HCT116 (cell line): ENCODE results near the gene PTHLH. TPM values are rescaled to one million over a fixed set of nuclear protein-coding genes. Genes with fewer than 3 reads are reported as not detected.

Experiments used
- ATAC-seq: fragments of 200-7000 bp; cut with Tn5 transposase; 2 replicates; pipeline ENCODE4 v1.9.1; 2020; ENCODE audit warnings: mild to moderate bottlenecking, moderate library complexity
- BruUV-seq: library from RNA; stranded (reverse); fragments of 400-500 nt; replicated peaks from 2 replicates; lab custom pipeline; 2021; lab: Mats Ljungman, UMichigan
- CTCF ChIA-PET: fragments of 300-600 bp; sonication (Branson Sonifier 250); formaldehyde crosslinking; loops from one replicate; lab custom pipeline; 2021; ENCODE audit warnings: antibody characterized with exemption; lab: Charles Lee
- POLR2A ChIA-PET: fragments of 300-600, 350-600 bp; sonication (Branson Sonifier 250); formaldehyde crosslinking; loops from one replicate; lab custom pipeline; 2021; ENCODE audit warnings: antibody characterized with exemption; lab: Charles Lee
- RAD21 ChIA-PET, 2 experiments: fragments of 300-600 bp; sonication (Branson Sonifier 250); formaldehyde crosslinking; loops; one replicate each; lab custom pipeline; 2023; ENCODE audit warnings: low total read pairs in 2 of 2; ENCODE audit not compliant: uncharacterized antibody in 2 of 2, unreplicated experiment in 2 of 2, low non-redundant PET in 1 of 2; lab: Charles Lee
- DNase-seq: peaks from one replicate; pipeline ENCODE4 v3.0.0-alpha.2; 2010; ENCODE audit warnings: low read depth, low spot score
- H2AFZ ChIP-seq: fragments of 200-600 bp; shearing (Covaris generic), sonication (generic); 2 replicates; pipeline ENCODE4 v1.6.1; 2017; ENCODE audit warnings: low read depth, mixed run types, mixed read lengths, antibody characterized with exemption, low read length; ENCODE audit not compliant: poor library complexity, severe bottlenecking
- H3K27ac ChIP-seq: 2 replicates; pipeline ENCODE4 v1.5.1; 2012; ENCODE audit warnings: low read depth, low read length
- H3K27me3 ChIP-seq: fragments of 200-600 bp; sonication (generic); 2 replicates; pipeline ENCODE4 v1.6.1; 2016; ENCODE audit warnings: mixed run types, low read length, mixed read lengths; ENCODE audit not compliant: insufficient read depth
- H3K36me3 ChIP-seq, 2 experiments: fragments of 200-500 bp in 1 of 2; fragments of 200-600 bp in 1 of 2; sonication (Bioruptor generic) in 1 of 2; sonication (generic) in 1 of 2; 2 replicates each; pipeline versions ENCODE4 v1.5.1 to v1.6.1; 2014 to 2016; ENCODE audit warnings: low read length in 2 of 2, inconsistent platforms in 1 of 2, mixed read lengths in 1 of 2, mixed run types in 1 of 2; ENCODE audit not compliant: insufficient read depth in 2 of 2, control insufficient read depth in 1 of 2
- H3K4me1 ChIP-seq, 2 experiments: fragments of 200-600 bp in 1 of 2; sonication (generic) in 1 of 2; 2 replicates each; pipeline versions ENCODE4 v1.5.1 to v1.6.1; 2012 to 2017; ENCODE audit warnings: low read length in 2 of 2, inconsistent platforms in 1 of 2, mild to moderate bottlenecking in 1 of 2, mixed read lengths in 1 of 2, mixed run types in 1 of 2, moderate library complexity in 1 of 2; ENCODE audit not compliant: insufficient read depth in 2 of 2, control insufficient read depth in 1 of 2
- H3K4me2 ChIP-seq: fragments of 200-600 bp; sonication (generic); 2 replicates; pipeline ENCODE4 v1.6.1; 2017; ENCODE audit warnings: mixed run types, low read length, mixed read lengths
- H3K4me3 ChIP-seq, 2 experiments: fragments of 200-600 bp in 1 of 2; sonication (generic) in 1 of 2; replicated peaks in 1 of 2; 2 replicates each; pipeline ENCODE4 v1.5.1; 2011 to 2016; ENCODE audit warnings: low read length in 2 of 2, control low read depth in 1 of 2, low read depth in 1 of 2, mild to moderate bottlenecking in 1 of 2, mixed read lengths in 1 of 2, mixed run types in 1 of 2
- H3K79me2 ChIP-seq: fragments of 200-600 bp; sonication (generic); 2 replicates; pipeline ENCODE4 v1.6.1; 2017; ENCODE audit warnings: mild to moderate bottlenecking, mixed run types, low read length, moderate library complexity, mixed read lengths; ENCODE audit not compliant: insufficient read depth
- H3K9ac ChIP-seq: fragments of 200-600 bp; sonication (generic); 2 replicates; pipeline ENCODE4 v1.6.1; 2016; ENCODE audit warnings: low read length, mixed read lengths
- H3K9me2 ChIP-seq: fragments of 200-600 bp; sonication (generic), shearing (Covaris generic); 2 replicates; pipeline ENCODE4 v1.6.1; 2017; ENCODE audit warnings: mixed run types, mild to moderate bottlenecking, moderate library complexity; ENCODE audit not compliant: insufficient read depth
- H3K9me3 ChIP-seq, 2 experiments: fragments of 200-500 bp in 1 of 2; fragments of 200-600 bp in 1 of 2; sonication (Bioruptor generic) in 1 of 2; sonication (generic) in 1 of 2; 2 replicates each; pipeline ENCODE4 v1.6.1; 2014 to 2017; ENCODE audit warnings: low read length in 2 of 2, mixed read lengths in 2 of 2, inconsistent platforms in 1 of 2, low read depth in 1 of 2, mild to moderate bottlenecking in 1 of 2, mixed run types in 1 of 2, moderate library complexity in 1 of 2; ENCODE audit not compliant: control insufficient read depth in 1 of 2, insufficient read depth in 1 of 2
- H4K20me1 ChIP-seq: fragments of 200-600 bp; sonication (generic), shearing (Covaris generic); 2 replicates; pipeline ENCODE4 v1.6.1; 2017; ENCODE audit warnings: mixed run types, mild to moderate bottlenecking, moderate library complexity; ENCODE audit not compliant: insufficient read depth
- ATF3 ChIP-seq: IDR thresholded peaks from 2 replicates; pipeline ENCODE4 v1.6.1; 2012
- CEBPB ChIP-seq: IDR thresholded peaks from 2 replicates; pipeline ENCODE4 v1.6.1; 2012; ENCODE audit warnings: low read depth
- CTCF ChIP-seq, 3 experiments: fragments of 200-600 bp in 1 of 3; sonication (generic) in 1 of 3; IDR thresholded peaks in 2 of 3; conservative IDR thresholded peaks in 1 of 3; 2 replicates each; pipeline ENCODE4 v1.5.1; 2012 to 2017; ENCODE audit warnings: low read depth in 2 of 3, low read length in 2 of 3, antibody characterized with exemption in 1 of 3, borderline replicate concordance in 1 of 3, control low read depth in 1 of 3, mild to moderate bottlenecking in 1 of 3, mixed read lengths in 1 of 3, mixed run types in 1 of 3, moderate library complexity in 1 of 3; ENCODE audit not compliant: insufficient read depth in 1 of 3
- ELF1 ChIP-seq: IDR thresholded peaks from 2 replicates; pipeline ENCODE4 v1.6.1; 2012; ENCODE audit warnings: low read depth, borderline replicate concordance
- EZH2phosphoT487 ChIP-seq: fragments of 200-600 bp; IDR thresholded peaks from 2 replicates; pipeline ENCODE4 v1.6.1; 2018; ENCODE audit warnings: antibody characterized with exemption, borderline replicate concordance
- JUND ChIP-seq: IDR thresholded peaks from 2 replicates; pipeline ENCODE4 v1.6.1; 2012
- MAX ChIP-seq: IDR thresholded peaks from 2 replicates; pipeline ENCODE4 v1.6.1; 2012
- POLR2A ChIP-seq: IDR thresholded peaks from 2 replicates; pipeline ENCODE4 v1.7.0; 2011; ENCODE audit warnings: borderline replicate concordance; ENCODE audit not compliant: insufficient read depth, insufficient read length; ENCODE audit errors: extremely low read depth
- SP1 ChIP-seq: IDR thresholded peaks from 2 replicates; pipeline ENCODE4 v1.6.1; 2012; ENCODE audit warnings: low read depth
- TCF7L2 ChIP-seq: IDR thresholded peaks from 2 replicates; pipeline ENCODE4 v1.7.0; 2011; ENCODE audit warnings: borderline replicate concordance, inconsistent platforms; ENCODE audit not compliant: insufficient read depth, insufficient read length; ENCODE audit errors: extremely low read depth
- YY1 ChIP-seq: IDR thresholded peaks from 2 replicates; pipeline ENCODE4 v1.6.1; 2011; ENCODE audit warnings: low read length, low read depth, moderate library complexity, mild to moderate bottlenecking; ENCODE audit not compliant: insufficient replicate concordance; ENCODE audit errors: extremely low read depth
- ZBTB33 ChIP-seq: IDR thresholded peaks from 2 replicates; pipeline ENCODE4 v1.6.1; 2011; ENCODE audit warnings: mild to moderate bottlenecking, low read length, moderate library complexity; ENCODE audit not compliant: insufficient replicate concordance; ENCODE audit errors: extremely low read depth
- intact Hi-C: fragments of 100-400 bp; cut with micrococcal nuclease; formaldehyde crosslinking; loops from 2 replicates; pipeline ENCODE4 v1.10.0; 2022
- total RNA-seq: library from RNA; stranded (reverse); gene quantifications from one replicate; pipeline ENCODE4 v1.2.1, GENCODE V29; 2021; ENCODE audit not compliant: unreplicated experiment

Gene PTHLH
- total RNA-seq, 1 experiment from 2014 or later: not detected

GRCh38 chr12:27960821-27961220 lies 11.7 kb downstream of the PTHLH start:
- H3K27ac ChIP-seq: no peak overlapping the region
- no peak overlapping the region for H3K9ac ChIP-seq
- ChIA-PET POLR2A (no interaction called here), CTCF (no interaction called here), RAD21 (no interaction called here)
- no peaks in the 10 kb centered on the region for H3K9me3 ChIP-seq
- H2AFZ ChIP-seq: no peak overlapping the region
- ATAC-seq (no peak), DNase-seq (no peak)
- TF ChIP-seq EZH2phosphoT487 (no peak), TCF7L2 (no peak), POLR2A (no peak), JUND (no peak)
- no peaks in the 10 kb centered on the region for H3K36me3 ChIP-seq
- no peak overlapping the region for H3K4me3 ChIP-seq
- H3K4me1 ChIP-seq: peaks cover under 1 to 9% of the 10 kb centered on the region in 2 experiments; a peak in 2 of 4 replicates
- H3K4me2 ChIP-seq: no peak overlapping the region
- no peaks in the 10 kb centered on the region for H3K27me3 ChIP-seq
- no peaks in the 10 kb centered on the region for H3K9me2 ChIP-seq
- H4K20me1 ChIP-seq: no peaks in the 10 kb centered on the region
- H3K79me2 ChIP-seq: no peaks in the 10 kb centered on the region
- no TSS peak for BruUV-seq
- intact Hi-C loops: loop anchor here (10.0 kb wide), 1 partner anchor 214 kb away; no protein-coding TSS in a partner anchor

- BruUV-seq: no TSS peak
- no peak overlapping the region for H3K4me3 ChIP-seq
- H3K9ac ChIP-seq: no peak overlapping the region
- RAD21 ChIA-PET: no interaction called here
- no peaks in the 10 kb centered on the region for H3K9me2 ChIP-seq
- CTCF ChIA-PET: no interaction called here
- no peaks in the 10 kb centered on the region for H3K36me3 ChIP-seq
- H3K79me2 ChIP-seq: no peaks in the 10 kb centered on the region
- POLR2A ChIA-PET: no interaction called here
- ATAC-seq: no peak
- H3K27me3 ChIP-seq: no peaks in the 10 kb centered on the region
- no peak for DNase-seq
- no peak overlapping the region for H3K4me2 ChIP-seq
- no peak overlapping the region for H2AFZ ChIP-seq
- no peaks in the 10 kb centered on the region for H4K20me1 ChIP-seq
- no peaks in the 10 kb centered on the region for H3K9me3 ChIP-seq
- no peaks in the 10 kb centered on the region for H3K4me1 ChIP-seq
- intact Hi-C loops: no loop called here
- no peak overlapping the region for H3K27ac ChIP-seq
- no peak for TF ChIP-seq MAX
- TF ChIP-seq ELF1: no peak
- no peak for TF ChIP-seq TCF7L2
- TF ChIP-seq EZH2phosphoT487: no peak
- TF ChIP-seq ZBTB33: no peak
- no peak for TF ChIP-seq CTCF (IDR thresholded peaks at IDR 0.05 in 2 of 3, conservative IDR thresholded peaks at IDR 0.05 in 1 of 3; ENCODE audit: borderline replicate concordance in 1 of 3, insufficient read depth in 1 of 3, low read depth in 2 of 3, low read length in 2 of 3)
- TF ChIP-seq SP1: no peak
- TF ChIP-seq CEBPB: no peak
- no peak for TF ChIP-seq ATF3
- TF ChIP-seq YY1: no peak
Observed at GRCh38 chr12:27958675-27959074, 13.9 kb downstream of the PTHLH start.
